Body of pancreas (tissue), 4 donors: ENCODE data around the gene DYNLRB1.

Source experiments
- CTCF ChIP-seq, 7 experiments: fragments of 450-650 bp in 4 of 7; fragments of 200-600 bp in 3 of 7; sonication (generic) in 3 of 7; IDR thresholded peaks; one replicate each; pipeline ENCODE4 v1.5.1; 2016 to 2019; ENCODE audit warnings: antibody characterized with exemption in 7 of 7
- POLR2A ChIP-seq, 3 donors: fragments of 450-650 bp; IDR thresholded peaks; one replicate each; pipeline ENCODE4 v1.6.1; 2016; ENCODE audit warnings: antibody characterized with exemption in 3 of 3, mild to moderate bottlenecking in 2 of 3

- TF ChIP-seq CTCF (IDR thresholded peaks at IDR 0.05) (no peak), POLR2A (IDR thresholded peaks at IDR 0.05) (no peak)
These were observed 31.1 kb upstream of the DYNLRB1 start for GRCh38 chr20:34485068-34485634.
